GM23248 (cell line): Measurements from ENCODE around the gene GTF2IRD1. TPM values are rescaled to one million over a fixed set of nuclear protein-coding genes. Genes with fewer than 3 reads are reported as not detected.

Source experiments
- DNase-seq: peaks from one replicate; pipeline ENCODE4 v3.0.0-alpha.2; 2015
- H2AFZ ChIP-seq: fragments of 200-600 bp; sonication (generic); 2 replicates; pipeline ENCODE4 v1.6.1; 2016; ENCODE audit warnings: antibody characterized with exemption
- H3F3A ChIP-seq: fragments of 200-600 bp; sonication (generic); 2 replicates; pipeline ENCODE4 v1.6.1; 2016; ENCODE audit warnings: mild to moderate bottlenecking, antibody characterized with exemption, mixed run types; ENCODE audit not compliant: insufficient read depth
- H3K27ac ChIP-seq: fragments of 200-600 bp; sonication (generic); 2 replicates; pipeline ENCODE4 v1.5.1; 2016; ENCODE audit warnings: mild to moderate bottlenecking
- H3K27me3 ChIP-seq: fragments of 200-600 bp; sonication (generic); replicated peaks from 2 replicates; pipeline ENCODE4 v1.6.1; 2016; ENCODE audit warnings: mild to moderate bottlenecking; ENCODE audit not compliant: insufficient read depth
- H3K36me3 ChIP-seq: fragments of 200-600 bp; sonication (generic); 2 replicates; pipeline ENCODE4 v1.6.1; 2016; ENCODE audit warnings: low read depth, mild to moderate bottlenecking
- H3K4me1 ChIP-seq: fragments of 200-600 bp; sonication (generic); 2 replicates; pipeline ENCODE4 v1.6.1; 2016; ENCODE audit warnings: mild to moderate bottlenecking; ENCODE audit not compliant: insufficient read depth
- H3K4me2 ChIP-seq: fragments of 200-600 bp; sonication (generic); one replicate; pipeline ENCODE4 v1.6.1; 2016; ENCODE audit warnings: mild to moderate bottlenecking; ENCODE audit not compliant: unreplicated experiment
- H3K4me3 ChIP-seq: fragments of 200-600 bp; sonication (generic); 2 replicates; pipeline ENCODE4 v1.5.1; 2016; ENCODE audit warnings: mild to moderate bottlenecking
- H3K79me2 ChIP-seq: fragments of 200-600 bp; sonication (generic); 2 replicates; pipeline ENCODE4 v1.6.1; 2016; ENCODE audit warnings: mild to moderate bottlenecking; ENCODE audit not compliant: insufficient read depth
- H3K9ac ChIP-seq: fragments of 200-600 bp; sonication (generic); 2 replicates; pipeline ENCODE4 v1.6.1; 2016; ENCODE audit warnings: mild to moderate bottlenecking
- H3K9me2 ChIP-seq: fragments of 200-600 bp; sonication (generic); 2 replicates; pipeline ENCODE4 v1.6.1; 2016; ENCODE audit warnings: mixed run types, mild to moderate bottlenecking, moderate library complexity; ENCODE audit not compliant: insufficient read depth
- H3K9me3 ChIP-seq: fragments of 200-600 bp; sonication (generic); one replicate; pipeline ENCODE4 v1.6.1; 2017; ENCODE audit warnings: low read depth
- H4K20me1 ChIP-seq: fragments of 200-600 bp; sonication (generic); 2 replicates; pipeline ENCODE4 v1.6.0; 2016; ENCODE audit not compliant: insufficient read depth
- EZH2 ChIP-seq: fragments of 200-600 bp; sonication (generic); IDR thresholded peaks from 2 replicates; pipeline ENCODE4 v1.6.1; 2018; ENCODE audit warnings: antibody characterized with exemption, mild to moderate bottlenecking; ENCODE audit not compliant: insufficient read depth, poor library complexity, severe bottlenecking
- EZH2phosphoT487 ChIP-seq: fragments of 200-600 bp; sonication (generic); IDR thresholded peaks from 2 replicates; pipeline ENCODE4 v1.6.1; 2018; ENCODE audit warnings: antibody characterized with exemption, moderate library complexity, mild to moderate bottlenecking, low read depth; ENCODE audit not compliant: insufficient read depth
- WGBS, 2 experiments: methylation state at CpG; one replicate each; pipeline ENCODE4 v1.1.6; 2015 to 2017; ENCODE audit warnings: low lambda C conversion rate in 2 of 2, low coverage in 1 of 2; ENCODE audit errors: missing lambda C conversion rate in 2 of 2; 5-methylcytosine and 5-hydroxymethylcytosine counted together
- in situ Hi-C: fragments of 300-500 bp; cut with MboI; formaldehyde crosslinking; loops from 2 replicates; pipeline ENCODE4 v1.15.0; 2020
- polyA plus RNA-seq: library from polyadenylated mRNA; unstranded; fragments of >200 nt; fragmentation: Nextera tagmentation; extraction: Ambion mirVana; gene quantifications from 2 replicates; pipeline ENCODE4 v1.2.1, GENCODE V29; 2016
- total RNA-seq: library from RNA; depleted of rRNA; stranded (reverse); fragments of >200 nt; shearing (Covaris generic); gene quantifications from 2 replicates; pipeline ENCODE4 v1.2.3, GENCODE V29; 2014

Gene GTF2IRD1
- total and polyA plus RNA-seq, 2 experiments from 2014 or later: 3.7 to 6.6 TPM

- H4K20me1 ChIP-seq: no peaks in the 10 kb centered on the region
- H3K36me3 ChIP-seq: no peaks in the 10 kb centered on the region
- peaks cover 12% of the 10 kb centered on the region; the same call in 1 of the 2 replicates for H3F3A ChIP-seq
- peaks cover 5% of the 10 kb centered on the region; the same call in 1 of the 2 replicates for H3K4me1 ChIP-seq
- no peaks in the 10 kb centered on the region for H3K27me3 ChIP-seq
- no peak overlapping the region for H3K27ac ChIP-seq
- no peak for DNase-seq
- no peaks in the 10 kb centered on the region for H3K9me3 ChIP-seq
- TF ChIP-seq EZH2: no peak
- TF ChIP-seq EZH2phosphoT487: no peak
- H2AFZ ChIP-seq: no peak overlapping the region; the same call in 1 of the 2 replicates
- WGBS, 2 experiments: 51 to 70% methylated on average over 8 to 9 of the region's 11 CpGs
- peaks cover 9% of the 10 kb centered on the region for H3K79me2 ChIP-seq
- peak overlapping the region; percentile 83; the same call in 1 of the 2 replicates for H3K4me3 ChIP-seq
- H3K9me2 ChIP-seq: no peaks in the 10 kb centered on the region
- peak overlapping the region; percentile 84 for H3K4me2 ChIP-seq
- in situ Hi-C loops: no loop called here
- H3K9ac ChIP-seq: peak overlapping the region; percentile 84; the same call in 1 of the 2 replicates
These were observed 1.2 kb downstream of the GTF2IRD1 start for GRCh38 chr7:74454925-74455288.

- TF ChIP-seq EZH2 (no peak), EZH2phosphoT487 (no peak)
- Histone ChIP-seq H4K20me1 (no peaks in the 10 kb centered on the region), H3K36me3 (no peaks in the 10 kb centered on the region), H3K9ac (peak overlapping the region; percentile 84; the same call in 1 of the 2 replicates), H3K9me2 (no peaks in the 10 kb centered on the region), H3F3A (peaks cover 12% of the 10 kb centered on the region; the same call in 1 of the 2 replicates), H2AFZ (no peak overlapping the region), H3K27ac (no peak overlapping the region), H3K79me2 (peaks cover 11% of the 10 kb centered on the region), H3K27me3 (no peaks in the 10 kb centered on the region), H3K4me3 (peak overlapping the region; percentile 83; the same call in 1 of the 2 replicates), H3K4me1 (peaks cover 5% of the 10 kb centered on the region; the same call in 1 of the 2 replicates), H3K9me3 (no peaks in the 10 kb centered on the region), H3K4me2 (no peak overlapping the region)
- peak; percentile 23 for DNase-seq
- WGBS, 2 experiments: 57% methylated on average over 13 of the region's 13 CpGs
- in situ Hi-C loops: no loop called here
These were observed 1.6 kb downstream of the GTF2IRD1 start for GRCh38 chr7:74455291-74455804.

GRCh38 chr7:74455928-74456327 is 2.2 kb downstream of the GTF2IRD1 start:
- Histone ChIP-seq H3K27ac (no peak overlapping the region), H3K9ac (no peak overlapping the region), H3K4me1 (peaks cover 5% of the 10 kb centered on the region; the same call in 1 of the 2 replicates), H4K20me1 (no peaks in the 10 kb centered on the region), H3K27me3 (no peaks in the 10 kb centered on the region), H3K9me2 (no peaks in the 10 kb centered on the region), H3K4me2 (no peak overlapping the region), H3K9me3 (no peaks in the 10 kb centered on the region), H3K79me2 (peaks cover 16% of the 10 kb centered on the region), H2AFZ (no peak overlapping the region), H3K4me3 (no peak overlapping the region), H3F3A (peaks cover 12% of the 10 kb centered on the region; the same call in 1 of the 2 replicates), H3K36me3 (no peaks in the 10 kb centered on the region)
- WGBS, 2 experiments: 48 to 49% methylated on average over 6 of the region's 6 CpGs
- TF ChIP-seq EZH2phosphoT487 (no peak), EZH2 (no peak)
- DNase-seq: peak; percentile 18
- in situ Hi-C loops: no loop called here

- H3K4me3 ChIP-seq: no peak overlapping the region
- peaks cover 12% of the 10 kb centered on the region; the same call in 1 of the 2 replicates for H3F3A ChIP-seq
- H3K27ac ChIP-seq: no peak overlapping the region
- WGBS, 2 experiments: 83 to 84% methylated on average over 4 to 5 of the region's 5 CpGs
- peaks cover 5% of the 10 kb centered on the region; the same call in 1 of the 2 replicates for H3K4me1 ChIP-seq
- no peaks in the 10 kb centered on the region for H3K36me3 ChIP-seq
- TF ChIP-seq EZH2 (no peak), EZH2phosphoT487 (no peak)
- H4K20me1 ChIP-seq: no peaks in the 10 kb centered on the region
- no peaks in the 10 kb centered on the region for H3K27me3 ChIP-seq
- no peak overlapping the region for H3K4me2 ChIP-seq
- in situ Hi-C loops: no loop called here
- no peak for DNase-seq
- H3K9me3 ChIP-seq: no peaks in the 10 kb centered on the region
- H2AFZ ChIP-seq: no peak overlapping the region
- H3K9ac ChIP-seq: no peak overlapping the region
- H3K79me2 ChIP-seq: peaks cover 22% of the 10 kb centered on the region
- no peaks in the 10 kb centered on the region for H3K9me2 ChIP-seq
These were observed 3.3 kb downstream of the GTF2IRD1 start for GRCh38 chr7:74457007-74457406.
